H1 (cell line): ENCODE measurements around the gene RAI14. TPM values are rescaled to one million over a fixed set of nuclear protein-coding genes. Genes with fewer than 3 reads are reported as not detected.

Source experiments
- CTCF ChIA-PET: fragments of 300-600 bp; sonication (Branson Sonifier 250); formaldehyde crosslinking; loops from one replicate; lab custom pipeline; 2021; ENCODE audit not compliant: partially characterized antibody; lab: Charles Lee
- POLR2A ChIA-PET: fragments of 300-600 bp; sonication (Branson Sonifier 250); formaldehyde crosslinking; loops from one replicate; lab custom pipeline; 2021; ENCODE audit warnings: inconsistent platforms; ENCODE audit not compliant: partially characterized antibody; lab: Charles Lee
- DNase-seq, 2 experiments: peaks; one replicate each; pipeline versions ENCODE4 v3.0.0 to v3.0.0-alpha.2; 2010 to 2022; ENCODE audit warnings: low spot score in 2 of 2, low read depth in 1 of 2, mixed read lengths in 1 of 2
- FAIRE-seq: peaks from 2 replicates; lab custom pipeline; 2011; peaks lifted over from hg19 to GRCh38; lab: Jason Lieb, UNC
- H2AFZ ChIP-seq: 2 replicates; pipeline ENCODE4 v1.8.1; 2012; ENCODE audit warnings: low read length, inconsistent platforms
- H2AK5ac ChIP-seq: 2 replicates; pipeline ENCODE4 v1.6.1; 2013; ENCODE audit warnings: low read depth, low read length
- H2BK120ac ChIP-seq: replicated peaks from 2 replicates; pipeline ENCODE3; 2013; ENCODE audit warnings: low read depth, low read length, inconsistent platforms
- H2BK12ac ChIP-seq: 2 replicates; pipeline ENCODE4 v1.6.1; 2013; ENCODE audit warnings: low read depth, low read length
- H2BK15ac ChIP-seq: 2 replicates; pipeline ENCODE4 v1.6.1; 2013; ENCODE audit warnings: low read length
- H2BK20ac ChIP-seq: 2 replicates; pipeline ENCODE4 v1.6.1; 2013; ENCODE audit warnings: low read length
- H2BK5ac ChIP-seq: 2 replicates; pipeline ENCODE4 v1.6.1; 2013; ENCODE audit warnings: low read depth, low read length
- H3K14ac ChIP-seq: 2 replicates; pipeline ENCODE4 v1.6.1; 2013; ENCODE audit warnings: inconsistent platforms; ENCODE audit not compliant: insufficient read length
- H3K18ac ChIP-seq: 2 replicates; pipeline ENCODE4 v1.6.1; 2013; ENCODE audit warnings: low read length; ENCODE audit errors: extremely low read depth
- H3K23ac ChIP-seq: 2 replicates; pipeline ENCODE4 v1.6.1; 2013; ENCODE audit warnings: inconsistent platforms; ENCODE audit not compliant: insufficient read length
- H3K23me2 ChIP-seq: 2 replicates; pipeline ENCODE4 v1.6.1; 2013; ENCODE audit warnings: low read depth, low read length
- H3K27ac ChIP-seq: 2 replicates; pipeline ENCODE4 v1.6.1; 2011; ENCODE audit warnings: low read depth, low read length, inconsistent platforms
- H3K27me3 ChIP-seq, 4 experiments: replicated peaks in 1 of 4; 1 replicate in 1 of 4; 2 replicates in 3 of 4; pipeline versions ENCODE4 v1.6.1 to v1.8.1; 2011 to 2013; ENCODE audit warnings: low read length in 3 of 4, mild to moderate bottlenecking in 3 of 4, inconsistent platforms in 2 of 4, mixed read lengths in 2 of 4, moderate library complexity in 1 of 4; ENCODE audit not compliant: control insufficient read depth in 3 of 4, insufficient read depth in 3 of 4; ENCODE audit errors: extremely low read depth in 1 of 4
- H3K36me3 ChIP-seq, 4 experiments: 2 replicates each; pipeline versions ENCODE4 v1.6.1 to v1.8.1; 2011 to 2013; ENCODE audit warnings: mild to moderate bottlenecking in 4 of 4, low read length in 3 of 4, moderate library complexity in 2 of 4, control low read depth in 1 of 4, inconsistent platforms in 1 of 4; ENCODE audit not compliant: insufficient read depth in 4 of 4, control insufficient read depth in 2 of 4
- H3K4ac ChIP-seq: replicated peaks from 2 replicates; pipeline ENCODE3; 2013; ENCODE audit warnings: low read length, low read depth, mixed read lengths, inconsistent platforms; ENCODE audit not compliant: insufficient read length
- H3K4me1 ChIP-seq, 4 experiments: replicated peaks in 1 of 4; 1 replicate in 1 of 4; 2 replicates in 3 of 4; pipeline versions ENCODE4 v1.6.1 to v1.8.1; 2011 to 2013; ENCODE audit warnings: low read length in 3 of 4, inconsistent platforms in 2 of 4, mixed read lengths in 1 of 4; ENCODE audit not compliant: insufficient read depth in 4 of 4, control insufficient read depth in 3 of 4
- H3K4me2 ChIP-seq, 2 experiments: 2 replicates each; pipeline versions ENCODE4 v1.6.1 to v1.8.1; 2011 to 2013; ENCODE audit warnings: low read depth in 2 of 2, low read length in 2 of 2, control low read depth in 1 of 2, inconsistent platforms in 1 of 2, mild to moderate bottlenecking in 1 of 2; ENCODE audit not compliant: insufficient read depth in 1 of 2
- H3K4me3 ChIP-seq, 4 experiments: fragments of 200-600, 300-600 bp in 1 of 4; sonication (generic), shearing (Covaris generic), sonication (Bioruptor Twin) in 1 of 4; 2 replicates each; pipeline versions ENCODE4 v1.5.1 to v1.8.1; 2011 to 2016; ENCODE audit warnings: low read length in 4 of 4, low read depth in 3 of 4, control low read depth in 2 of 4, inconsistent platforms in 2 of 4, mild to moderate bottlenecking in 2 of 4, mixed read lengths in 1 of 4, moderate library complexity in 1 of 4; ENCODE audit not compliant: insufficient read depth in 2 of 4; ENCODE audit errors: extremely low read depth in 1 of 4
- H3K56ac ChIP-seq: replicated peaks from 2 replicates; pipeline ENCODE3; 2013; ENCODE audit warnings: low read depth, mild to moderate bottlenecking, mixed read lengths, low read length, inconsistent platforms; ENCODE audit not compliant: insufficient read length
- H3K79me1 ChIP-seq: 2 replicates; pipeline ENCODE4 v1.6.1; 2013; ENCODE audit warnings: low read depth, low read length, control low read depth
- H3K79me2 ChIP-seq, 2 experiments: 2 replicates each; pipeline versions ENCODE4 v1.6.1 to v1.8.1; 2012 to 2013; ENCODE audit warnings: low read length in 2 of 2, mild to moderate bottlenecking in 2 of 2, inconsistent platforms in 1 of 2; ENCODE audit not compliant: insufficient read depth in 2 of 2, control insufficient read depth in 1 of 2
- H3K9ac ChIP-seq, 4 experiments: replicated peaks in 1 of 4; 1 replicate in 1 of 4; 2 replicates in 3 of 4; pipeline versions ENCODE4 v1.6.1 to v1.8.1; 2011 to 2013; ENCODE audit warnings: low read depth in 3 of 4, low read length in 3 of 4, control low read depth in 2 of 4, mild to moderate bottlenecking in 2 of 4, moderate library complexity in 2 of 4, inconsistent platforms in 1 of 4; ENCODE audit errors: extremely low read depth in 1 of 4
- H3K9me3 ChIP-seq, 2 experiments: 2 replicates each; pipeline versions ENCODE4 v1.6.1 to v1.8.1; 2012 to 2013; ENCODE audit warnings: mild to moderate bottlenecking in 2 of 2, moderate library complexity in 2 of 2, control low read depth in 1 of 2, inconsistent platforms in 1 of 2, low read depth in 1 of 2, low read length in 1 of 2, mixed read lengths in 1 of 2; ENCODE audit not compliant: insufficient read depth in 2 of 2
- H4K20me1 ChIP-seq, 2 experiments: replicated peaks in 1 of 2; 2 replicates each; pipeline versions ENCODE3 to v1.8.1; 2011 to 2013; ENCODE audit warnings: inconsistent platforms in 2 of 2, low read length in 2 of 2, mild to moderate bottlenecking in 1 of 2; ENCODE audit not compliant: insufficient read depth in 2 of 2, control insufficient read depth in 1 of 2
- H4K5ac ChIP-seq: 2 replicates; pipeline ENCODE4 v1.6.1; 2013; ENCODE audit warnings: low read length, low read depth, mixed read lengths, inconsistent platforms; ENCODE audit not compliant: insufficient read length
- H4K8ac ChIP-seq: 2 replicates; pipeline ENCODE4 v1.8.0; 2013; ENCODE audit warnings: mild to moderate bottlenecking, moderate library complexity, low read length, inconsistent platforms; ENCODE audit not compliant: insufficient read depth; ENCODE audit errors: extremely low read depth
- H4K91ac ChIP-seq: replicated peaks from 2 replicates; pipeline ENCODE3; 2013; ENCODE audit warnings: low read length, mixed read lengths, inconsistent platforms; ENCODE audit not compliant: insufficient read length
- BACH1 ChIP-seq: IDR thresholded peaks from 2 replicates; pipeline ENCODE4 v1.6.1; 2012; ENCODE audit warnings: low read length, improper control_type of control experiment
- PHF8 ChIP-seq: fragments of 200-600 bp; sonication (generic); conservative IDR thresholded peaks from 2 replicates; pipeline ENCODE4 v1.7.1; 2012; ENCODE audit warnings: low read depth, mild to moderate bottlenecking, inconsistent platforms, low read length, moderate library complexity
- POU5F1 ChIP-seq: IDR thresholded peaks from 2 replicates; pipeline ENCODE4 v1.6.1; 2011; ENCODE audit warnings: low read depth, mild to moderate bottlenecking, low read length, moderate library complexity
- WGBS, 2 experiments: shearing (Covaris generic) in 1 of 2; methylation state at CpG; one replicate each; pipeline versions ENCODE4 v1.1.6 to v1.1.7; 2013 to 2015; ENCODE audit warnings: low lambda C conversion rate in 2 of 2, mixed read lengths in 2 of 2, inconsistent platforms in 1 of 2, low coverage in 1 of 2, missing lambda C conversion rate in 1 of 2; ENCODE audit not compliant: insufficient replicate concordance in 2 of 2, insufficient coverage in 1 of 2, insufficient read length in 1 of 2; ENCODE audit errors: extremely low coverage in 1 of 2, missing lambda C conversion rate in 1 of 2; 5-methylcytosine and 5-hydroxymethylcytosine counted together
- polyA plus RNA-seq, 7 experiments: library from polyadenylated mRNA; depleted of rRNA in 3 of 7; stranded (reverse) in 5 of 7; unstranded in 2 of 7; fragments of >200 nt in 5 of 7; fragments of 200-250 nt in 2 of 7; gene quantifications; 1 replicate in 5 of 7; 2 replicates in 1 of 7; 4 replicates in 1 of 7; pipeline versions ENCODE4 v1.2.1 to v1.2.3, GENCODE V29; 2011 to 2013; ENCODE audit warnings: missing spikeins in 2 of 7, mixed read lengths in 2 of 7
- total RNA-seq: library from RNA; stranded (reverse); fragmentation: NEBNext Ultra II Directional; extraction: Animal tissue kit (Norgen Biotek cat#: 25700); gene quantifications from 2 replicates; pipeline ENCODE4 v1.2.1, GENCODE V29; 2021
- TF ChIP-seq, protein P1 (sequence below): IDR thresholded peaks from 2 replicates; pipeline ENCODE4 v1.6.1; 2011; ENCODE audit warnings: low read length, improper control_type of control experiment

RAI14 gene
- total and polyA plus RNA-seq, 2 of the 8 experiments (the other 6 are each of a cell fraction or from before 2014, with no cell fraction given): 48.4 to 210 TPM

DNA sequence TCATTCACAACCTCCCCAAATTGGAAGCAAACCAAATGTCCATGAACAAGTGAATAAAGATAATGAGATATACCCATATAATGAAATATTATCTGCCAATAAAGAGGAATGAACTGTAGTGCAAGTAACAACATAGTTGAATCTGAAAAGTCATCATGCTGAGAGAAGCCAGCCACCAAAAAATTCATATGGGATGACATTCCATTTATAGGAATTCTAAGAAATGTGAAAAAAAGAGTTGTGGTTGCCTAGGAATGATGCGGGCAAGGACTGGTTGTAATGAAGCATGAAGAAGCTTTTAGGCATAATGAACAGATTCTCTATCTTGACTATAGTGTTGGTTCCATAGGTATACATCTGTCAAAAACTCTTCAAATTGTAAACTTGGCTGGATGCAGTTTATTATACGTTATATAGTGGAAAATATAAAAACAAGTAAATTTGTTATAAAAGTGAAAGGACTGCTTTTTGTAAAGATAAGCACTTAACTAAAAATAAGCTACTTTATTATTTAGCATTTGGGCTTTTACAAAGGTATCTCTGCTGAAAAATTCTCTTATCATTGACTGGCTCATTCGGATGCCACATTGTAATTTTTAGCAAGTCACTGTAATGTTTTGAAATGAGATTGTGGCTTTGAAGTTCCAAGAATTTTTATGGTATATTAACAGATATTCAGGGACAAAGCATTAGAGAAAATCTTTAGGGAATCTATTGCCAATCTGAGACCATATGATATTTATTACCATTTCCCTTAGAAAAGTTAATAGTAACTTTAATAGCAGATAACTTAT lies 161.6 kb downstream of the RAI14 start:
- Histone ChIP-seq H3K14ac (no peak overlapping the region), H3K9ac (no peak overlapping the region), H2BK5ac (no peak overlapping the region), H3K4me3 (no peak overlapping the region), H2AFZ (no peak overlapping the region), H2BK15ac (no peak overlapping the region), H3K56ac (no peak overlapping the region), H3K79me1 (no peaks in the 10 kb centered on the region), H2BK20ac (no peak overlapping the region), H3K23ac (no peak overlapping the region), H3K27me3 (no peaks in the 10 kb centered on the region), H3K4ac (no peak overlapping the region), H3K9me3 (no peaks in the 10 kb centered on the region), H2BK12ac (no peak overlapping the region), H4K20me1 (no peaks in the 10 kb centered on the region), H4K5ac (no peak overlapping the region), H3K79me2 (no peaks in the 10 kb centered on the region), H3K18ac (no peak overlapping the region), H4K91ac (no peak overlapping the region), H4K8ac (no peak overlapping the region), H3K36me3 (peaks cover 6 to 70% (median 41%) of the 10 kb centered on the region in 4 experiments), H2AK5ac (no peak overlapping the region), H3K23me2 (no peaks in the 10 kb centered on the region), H2BK120ac (no peak overlapping the region), H3K4me1 (no peaks in the 10 kb centered on the region), H3K27ac (no peak overlapping the region), H3K4me2 (no peak overlapping the region)
- WGBS, 2 experiments: 96% methylated on average over 3 of the region's 3 CpGs; no CpG with 5 or more reads in 1 of the 2 experiments
- POLR2A ChIA-PET: interaction anchor here (1.0 kb wide), 1 partner anchor 9 kb away, joined by 3 read pairs; no protein-coding TSS in a partner anchor
- TF ChIP-seq POU5F1: no peak
- no peak for TF ChIP-seq PHF8
- TF ChIP-seq BACH1: no peak
- TF ChIP-seq, protein P1, sequence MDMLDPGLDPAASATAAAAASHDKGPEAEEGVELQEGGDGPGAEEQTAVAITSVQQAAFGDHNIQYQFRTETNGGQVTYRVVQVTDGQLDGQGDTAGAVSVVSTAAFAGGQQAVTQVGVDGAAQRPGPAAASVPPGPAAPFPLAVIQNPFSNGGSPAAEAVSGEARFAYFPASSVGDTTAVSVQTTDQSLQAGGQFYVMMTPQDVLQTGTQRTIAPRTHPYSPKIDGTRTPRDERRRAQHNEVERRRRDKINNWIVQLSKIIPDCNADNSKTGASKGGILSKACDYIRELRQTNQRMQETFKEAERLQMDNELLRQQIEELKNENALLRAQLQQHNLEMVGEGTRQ: no peak
- FAIRE-seq: no peak
- DNase-seq: no peak
- CTCF ChIA-PET: interaction anchor here (1.2 to 1.3 kb wide), 2 partner anchors 19 to 80 kb away, joined by 3 to 4 read pairs; no protein-coding TSS in a partner anchor
